ENCODE measurements around the gene TTLL9. TPM values are rescaled to one million over a fixed set of nuclear protein-coding genes. Genes with fewer than 3 reads are reported as not detected.

Gene TTLL9
- total and polyA plus RNA-seq, 2 of the 13 experiments (the other 11 are each of a cell fraction or from before 2014, with no cell fraction given), result not detected

DNA sequence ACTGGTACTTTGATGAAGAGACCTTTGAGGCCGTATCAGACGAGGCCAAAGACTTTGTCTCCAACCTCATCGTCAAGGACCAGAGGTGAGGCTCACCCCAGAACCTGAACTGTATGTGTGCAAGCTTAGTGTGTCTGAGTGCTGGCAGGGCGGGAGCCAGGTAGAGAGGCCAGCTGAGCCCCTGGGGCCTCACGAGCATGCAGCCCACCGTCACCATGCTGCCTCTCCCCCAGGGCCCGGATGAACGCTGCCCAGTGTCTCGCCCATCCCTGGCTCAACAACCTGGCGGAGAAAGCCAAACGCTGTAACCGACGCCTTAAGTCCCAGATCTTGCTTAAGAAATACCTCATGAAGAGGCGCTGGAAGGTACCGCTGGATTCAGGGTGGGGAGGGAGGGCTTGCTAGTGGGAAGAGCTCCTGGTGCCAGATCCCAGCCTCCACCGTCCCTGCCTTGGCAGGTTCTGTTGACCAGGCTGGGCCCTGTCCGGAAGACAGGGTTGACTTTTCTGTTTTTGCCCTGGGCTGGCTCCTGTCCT is 38.6 kb upstream of the TTLL9 start:
- H3K79me2 ChIP-seq (ENCODE audit: insufficient read depth, low read length), result no peaks in the 10 kb centered on the region
- WGBS (ENCODE audit: low lambda C conversion rate), result 66% methylated on average over 13 of the region's 17 CpGs
- no peaks in the 10 kb centered on the region for H4K20me1 ChIP-seq (ENCODE audit: insufficient read depth, low read length)
- peaks cover 3 to 11% of the 10 kb centered on the region in 2 experiments; a peak in 4 of 5 replicates for H3K27me3 ChIP-seq (ENCODE audit: control insufficient read depth in 1 of 2, insufficient read depth in 2 of 2, low read length in 2 of 2)
- H3K4me1 ChIP-seq (ENCODE audit: insufficient read depth, low read length), result peaks cover 31% of the 10 kb centered on the region
- no peak for DNase-seq (ENCODE audit: low spot score)
- no peak for FAIRE-seq
- no TSS peak for BruUV-seq (replicated peaks)
- ChIA-PET CTCF (ENCODE audit: low intra/inter-chr PET ratio, low total read pairs) (no interaction called here), POLR2A (no interaction called here)
- H3K9me3 ChIP-seq (ENCODE audit: low read length), result no peaks in the 10 kb centered on the region
- in situ Hi-C loops (cut with HindIII; ENCODE audit: extremely low pct_ligation_motif_present, low pct_unique_long_range_greater_than_20kb), result no loop called here
- ATAC-seq, result no peak
- TF ChIP-seq YY1 (IDR thresholded peaks at IDR 0.05; ENCODE audit: insufficient read depth, insufficient replicate concordance, low read depth, low read length), result no peak
- TF ChIP-seq ZNF331 (CRISPR knock-in tag; IDR thresholded peaks at IDR 0.05), result no peak
- TF ChIP-seq, protein P1, sequence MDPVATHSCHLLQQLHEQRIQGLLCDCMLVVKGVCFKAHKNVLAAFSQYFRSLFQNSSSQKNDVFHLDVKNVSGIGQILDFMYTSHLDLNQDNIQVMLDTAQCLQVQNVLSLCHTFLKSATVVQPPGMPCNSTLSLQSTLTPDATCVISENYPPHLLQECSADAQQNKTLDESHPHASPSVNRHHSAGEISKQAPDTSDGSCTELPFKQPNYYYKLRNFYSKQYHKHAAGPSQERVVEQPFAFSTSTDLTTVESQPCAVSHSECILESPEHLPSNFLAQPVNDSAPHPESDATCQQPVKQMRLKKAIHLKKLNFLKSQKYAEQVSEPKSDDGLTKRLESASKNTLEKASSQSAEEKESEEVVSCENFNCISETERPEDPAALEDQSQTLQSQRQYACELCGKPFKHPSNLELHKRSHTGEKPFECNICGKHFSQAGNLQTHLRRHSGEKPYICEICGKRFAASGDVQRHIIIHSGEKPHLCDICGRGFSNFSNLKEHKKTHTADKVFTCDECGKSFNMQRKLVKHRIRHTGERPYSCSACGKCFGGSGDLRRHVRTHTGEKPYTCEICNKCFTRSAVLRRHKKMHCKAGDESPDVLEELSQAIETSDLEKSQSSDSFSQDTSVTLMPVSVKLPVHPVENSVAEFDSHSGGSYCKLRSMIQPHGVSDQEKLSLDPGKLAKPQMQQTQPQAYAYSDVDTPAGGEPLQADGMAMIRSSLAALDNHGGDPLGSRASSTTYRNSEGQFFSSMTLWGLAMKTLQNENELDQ (CRISPR knock-in tag; IDR thresholded peaks at IDR 0.05; ENCODE audit: borderline replicate concordance), result no peak
- no peak for TF ChIP-seq NFKB2 (CRISPR knock-in tag; IDR thresholded peaks at IDR 0.05; ENCODE audit: borderline replicate concordance)
- TF ChIP-seq CC2D1A (CRISPR knock-in tag; IDR thresholded peaks at IDR 0.05), result no peak
- no peak for TF ChIP-seq CENPX (CRISPR knock-in tag; IDR thresholded peaks at IDR 0.05)
- no peak for TF ChIP-seq ZNF615 (CRISPR knock-in tag; IDR thresholded peaks at IDR 0.05; ENCODE audit: borderline replicate concordance)
- TF ChIP-seq REL (CRISPR knock-in tag; conservative IDR thresholded peaks at IDR 0.05), result no peak
- TF ChIP-seq KIAA2018 (CRISPR knock-in tag; IDR thresholded peaks at IDR 0.05; ENCODE audit: borderline replicate concordance), result no peak
- TF ChIP-seq ZNF224 (CRISPR knock-in tag; IDR thresholded peaks at IDR 0.05), result no peak
- no peak for TF ChIP-seq ZNF790 (CRISPR knock-in tag; IDR thresholded peaks at IDR 0.05; ENCODE audit: borderline replicate concordance)
- no peak for TF ChIP-seq TARDBP (CRISPR knock-in tag; IDR thresholded peaks at IDR 0.05)
- H3K36me3 ChIP-seq (replicated peaks in 1 of 2; ENCODE audit: control insufficient read depth in 1 of 2, insufficient read depth in 2 of 2, low read length in 2 of 2), result no peaks in the 10 kb centered on the region
- no peak overlapping the region for H3K4me3 ChIP-seq (replicated peaks in 1 of 3; ENCODE audit: insufficient read depth in 1 of 3, low read depth in 2 of 3, low read length in 3 of 3)
- H3K27ac ChIP-seq (ENCODE audit: extremely low read length, insufficient read depth, low read length), result no peak overlapping the region
- H2AFZ ChIP-seq (ENCODE audit: low read length), result no peak overlapping the region
- H3K9ac ChIP-seq (ENCODE audit: insufficient read depth, low read depth, low read length), result no peak overlapping the region
- H3K4me2 ChIP-seq (ENCODE audit: low read depth, low read length), result no peak overlapping the region
- intact Hi-C loops (cut with micrococcal nuclease; ENCODE audit: unreplicated experiment), result no loop called here

Data from HepG2 (cell line).